ENCODE measurements around the gene ADGRF3.

GRCh38 chr2:26349690-26350089 lies 3.1 kb upstream of the ADGRF3 start:
- no peak for TF ChIP-seq POLR2A (IDR thresholded peaks at IDR 0.05)
- no peak for TF ChIP-seq CTCF (IDR thresholded peaks at IDR 0.05)
- TF ChIP-seq POLR2AphosphoS5 (IDR thresholded peaks at IDR 0.05; ENCODE audit: insufficient read depth in 1 of 2, low read depth in 1 of 2), result no peak
